Pons (tissue), 1 donor: ENCODE measurements around the gene DPP10.
A peak's percentile ranks its signal among the peaks of the same experiment; 100 is the strongest.

Source experiments
- DNase-seq: peaks from one replicate; pipeline ENCODE4 v3.0.0-alpha.2; 2016; ENCODE audit warnings: low spot score

Gene DPP10

DNA sequence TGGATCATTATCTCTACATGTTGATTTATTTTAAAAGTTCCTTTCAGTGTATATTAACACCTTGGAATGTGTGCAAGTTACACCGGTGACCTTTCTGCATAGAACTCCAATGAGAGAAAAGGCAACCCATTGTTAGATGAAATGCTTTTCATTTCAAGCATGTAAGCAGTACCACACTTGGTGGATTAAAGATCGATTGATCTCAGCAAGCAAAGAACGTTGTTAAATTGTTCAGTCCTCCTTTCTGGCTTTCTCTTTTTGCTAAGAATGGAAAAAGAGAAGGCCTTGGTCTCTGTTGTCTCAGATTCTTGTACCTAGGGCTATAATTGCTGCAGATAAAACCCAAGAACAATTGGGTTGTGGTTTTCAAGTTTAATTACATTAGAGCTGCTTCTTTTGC lies 843.0 kb downstream of the DPP10 start:
- no peak for DNase-seq

DNA sequence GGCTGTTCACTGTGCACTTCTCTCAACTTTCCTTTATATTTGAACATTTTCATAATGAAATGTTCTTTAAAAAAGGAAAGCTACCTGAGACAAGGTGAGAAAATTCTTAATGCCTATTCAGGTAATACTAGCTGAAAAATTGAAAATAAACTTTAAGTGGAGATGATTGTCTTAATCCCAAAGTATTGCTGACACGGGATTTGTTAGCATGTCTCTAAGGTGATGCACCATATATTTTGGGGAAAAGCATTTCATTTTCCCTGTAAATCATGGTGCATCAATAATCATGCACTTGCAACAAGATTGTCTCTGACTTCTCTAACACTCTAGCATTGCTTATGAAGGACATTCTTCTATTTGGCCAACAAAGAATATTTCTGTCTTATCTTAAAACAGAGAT lies 848.0 kb downstream of the DPP10 start:
- DNase-seq: no peak

- no peak for DNase-seq
Measured at GRCh38 chr2:115292742-115293141, 850.3 kb downstream of the DPP10 start.

DNA sequence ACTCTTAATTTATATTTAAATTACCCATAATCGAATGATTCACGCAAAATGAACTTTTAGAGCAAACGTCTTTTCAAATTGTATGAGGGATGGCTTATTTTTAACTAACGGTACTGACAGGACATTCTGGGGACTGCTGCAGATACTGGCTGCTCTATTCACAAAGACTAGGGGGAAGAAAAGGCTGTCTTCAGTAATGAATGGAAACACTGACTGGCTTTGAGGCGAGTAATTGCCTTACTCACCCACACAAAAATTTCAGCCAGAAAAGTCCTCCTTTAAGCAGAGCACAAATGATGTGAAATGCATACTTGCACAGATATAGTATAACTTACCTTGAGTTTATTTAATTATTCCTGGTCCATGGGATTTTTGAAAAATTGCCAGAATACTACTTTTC lies 852.6 kb downstream of the DPP10 start:
- DNase-seq: peak; percentile 63

- no peak for DNase-seq
Measured at GRCh38 chr2:115297056-115297455, 854.6 kb downstream of the DPP10 start.

- DNase-seq: no peak
Measured at GRCh38 chr2:115299199-115299598, 856.8 kb downstream of the DPP10 start.

DNA sequence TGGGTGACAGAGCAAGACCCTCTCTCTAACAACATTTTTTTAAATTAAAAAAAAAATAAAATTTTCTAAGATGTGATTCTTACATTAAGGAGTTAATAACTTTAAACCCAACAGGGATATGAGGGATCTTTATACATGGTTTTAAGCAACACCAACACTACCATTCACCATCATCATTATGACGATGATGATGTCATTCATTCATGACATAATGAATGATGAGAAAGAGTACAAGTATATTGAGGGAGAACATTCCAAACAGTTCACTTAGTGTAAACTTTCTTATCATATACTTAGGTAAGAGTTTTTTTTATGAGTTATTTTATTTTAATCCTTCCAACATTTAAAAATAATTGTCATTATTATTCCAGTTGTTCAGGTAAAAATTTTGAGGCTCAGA lies 863.3 kb downstream of the DPP10 start:
- no peak for DNase-seq

DNA sequence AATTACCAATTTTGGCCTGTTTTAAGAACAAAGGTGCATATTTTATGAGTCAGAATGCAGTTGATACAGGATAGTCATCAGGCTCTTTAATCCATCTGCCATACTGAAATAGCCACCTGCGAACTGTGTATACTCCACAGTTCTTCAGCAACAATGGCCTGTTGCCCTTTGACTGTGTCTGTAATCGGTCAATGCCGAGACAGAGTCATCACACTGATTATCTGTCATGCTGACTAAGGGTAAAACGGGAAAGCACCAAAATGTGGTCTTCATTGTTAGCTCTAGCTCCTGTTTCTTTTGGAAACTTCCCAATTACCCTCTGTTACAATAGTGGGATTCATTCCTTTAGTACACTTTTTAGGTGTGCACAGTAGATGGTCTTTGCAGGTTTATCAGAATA lies 871.7 kb downstream of the DPP10 start:
- DNase-seq: no peak

DNA sequence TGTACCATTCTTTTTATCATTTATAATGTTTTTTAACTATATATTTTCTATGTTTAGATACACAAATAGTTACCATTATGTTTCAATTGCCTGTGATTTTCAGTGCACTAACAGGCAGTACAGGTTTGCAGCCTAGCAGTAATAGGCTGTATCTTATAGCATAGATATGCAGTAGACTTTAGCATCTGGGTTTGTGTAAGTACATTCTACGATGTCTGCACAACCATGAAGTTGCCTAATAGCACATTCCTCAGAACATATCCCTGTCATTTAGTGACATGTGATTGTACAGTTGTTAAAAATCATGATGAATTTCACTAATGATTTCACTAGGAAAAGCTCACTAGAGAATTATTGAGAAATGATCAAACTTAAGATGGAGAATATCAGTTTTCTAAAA lies 884.6 kb downstream of the DPP10 start:
- no peak for DNase-seq

- DNase-seq: no peak
Measured at GRCh38 chr2:115359550-115359949, 917.1 kb downstream of the DPP10 start.

DNA sequence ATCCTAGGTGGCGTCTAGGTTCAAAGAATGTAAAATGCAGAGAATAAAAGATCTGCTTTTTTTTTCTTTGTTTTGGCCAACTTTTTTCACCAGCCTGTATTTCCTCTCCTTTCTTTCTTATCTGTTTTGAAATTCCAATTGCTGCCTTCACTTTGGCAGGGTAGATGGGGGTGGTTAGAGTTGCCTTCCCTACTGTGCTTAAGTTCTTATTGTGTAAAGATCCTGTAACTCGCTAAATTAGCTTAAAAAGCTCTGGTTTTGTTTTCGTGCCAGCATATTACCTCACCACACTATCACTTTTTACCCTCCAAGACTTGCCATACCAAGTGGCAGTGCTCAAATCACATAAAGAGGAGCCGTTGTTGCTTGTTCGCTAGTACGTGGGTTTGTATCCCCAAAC lies 921.7 kb downstream of the DPP10 start:
- no peak for DNase-seq

DNA sequence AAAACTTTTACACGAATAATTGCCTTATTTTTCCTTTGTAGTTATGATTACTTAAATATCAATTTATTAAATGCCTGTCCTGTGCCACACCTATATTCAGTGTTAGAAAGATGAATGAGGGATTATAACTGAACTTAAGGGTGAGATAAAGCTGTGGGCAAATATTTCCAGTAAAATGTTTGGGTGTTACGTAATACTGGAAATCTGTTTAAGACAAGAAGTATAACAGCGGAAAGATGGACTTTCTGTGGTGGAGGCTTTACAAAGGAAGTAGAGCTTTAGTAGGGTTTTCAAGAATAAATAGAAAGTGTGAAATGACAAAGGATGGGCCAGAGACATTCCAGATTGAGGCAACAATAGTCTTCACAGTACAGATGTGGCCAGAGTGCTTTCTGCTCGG lies 927.0 kb downstream of the DPP10 start:
- DNase-seq: no peak

- DNase-seq: no peak
Measured at GRCh38 chr2:115374981-115375380, 932.5 kb downstream of the DPP10 start.

DNA sequence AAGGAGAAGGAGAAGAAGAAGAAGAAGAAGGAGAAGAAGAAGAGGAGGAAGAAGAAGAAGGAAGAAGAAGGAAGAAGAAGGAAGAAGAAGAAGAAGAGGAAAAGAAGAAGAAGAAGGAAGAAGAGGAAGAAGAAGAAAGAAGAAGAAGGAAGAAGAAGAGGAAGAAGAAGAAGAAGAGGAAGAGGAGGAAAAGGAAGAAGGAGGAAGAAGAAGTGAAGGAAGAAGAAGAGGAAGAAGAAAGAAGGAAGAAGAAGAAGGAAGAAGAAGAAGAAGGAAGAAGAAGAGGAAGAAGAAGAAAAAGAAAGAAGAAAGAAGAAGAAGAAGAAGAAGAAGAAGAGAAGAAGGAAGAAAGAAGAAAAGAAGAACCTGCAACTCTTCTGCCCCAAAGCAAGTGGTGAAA lies 942.0 kb downstream of the DPP10 start:
- DNase-seq: no peak

DNA sequence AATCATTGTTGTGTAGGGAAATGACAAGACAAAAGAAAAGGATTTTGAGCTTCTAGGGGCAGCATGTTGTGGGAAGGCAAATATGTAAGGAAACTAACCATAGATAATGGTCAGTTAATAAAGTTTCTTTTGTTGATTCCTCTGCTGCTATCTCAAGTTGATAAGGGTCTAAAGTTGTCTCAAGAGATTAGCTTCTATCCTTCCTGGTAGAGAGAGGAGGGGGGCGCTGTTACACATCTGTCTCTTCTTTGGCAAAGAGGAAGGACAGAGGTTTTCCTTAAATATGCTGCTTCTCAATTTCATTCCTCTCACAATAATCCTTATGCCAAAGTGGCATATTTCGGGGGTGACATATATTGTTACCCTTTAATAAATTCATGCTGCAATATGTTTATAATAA lies 944.0 kb downstream of the DPP10 start:
- DNase-seq: no peak

GRCh38 chr2:115389024-115389423 lies 946.6 kb downstream of the DPP10 start:
- no peak for DNase-seq

DNA sequence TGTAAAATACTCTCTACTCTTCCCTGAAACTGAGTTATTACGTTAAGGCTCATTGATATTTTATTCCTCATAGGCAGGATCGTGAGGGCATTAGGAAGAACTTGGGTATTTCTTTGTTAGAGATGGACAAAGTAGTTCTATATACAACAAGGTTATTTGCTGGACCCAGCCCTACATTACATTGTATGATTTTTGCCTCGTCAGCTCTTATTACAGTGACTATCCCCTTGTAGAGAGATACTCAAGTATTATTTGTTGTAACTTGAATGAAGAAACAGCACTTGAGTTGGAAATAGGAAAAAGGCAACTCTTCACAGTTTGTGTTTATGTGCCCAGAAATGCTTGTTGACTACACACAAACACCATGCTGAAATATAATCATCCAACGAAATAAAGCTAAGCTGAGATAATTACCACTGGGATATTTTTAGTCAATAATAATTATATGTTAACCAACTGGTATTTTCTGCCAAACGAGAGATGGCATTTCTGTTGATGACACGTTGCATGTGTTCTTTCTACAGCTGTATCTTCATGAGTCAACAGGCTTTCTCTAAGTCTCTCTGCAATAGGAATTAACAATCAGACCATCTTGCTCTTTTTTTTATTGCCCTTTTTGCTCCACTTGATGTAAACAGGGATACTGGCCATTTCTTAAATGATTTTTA lies 947.6 kb downstream of the DPP10 start:
- DNase-seq: no peak

DNA sequence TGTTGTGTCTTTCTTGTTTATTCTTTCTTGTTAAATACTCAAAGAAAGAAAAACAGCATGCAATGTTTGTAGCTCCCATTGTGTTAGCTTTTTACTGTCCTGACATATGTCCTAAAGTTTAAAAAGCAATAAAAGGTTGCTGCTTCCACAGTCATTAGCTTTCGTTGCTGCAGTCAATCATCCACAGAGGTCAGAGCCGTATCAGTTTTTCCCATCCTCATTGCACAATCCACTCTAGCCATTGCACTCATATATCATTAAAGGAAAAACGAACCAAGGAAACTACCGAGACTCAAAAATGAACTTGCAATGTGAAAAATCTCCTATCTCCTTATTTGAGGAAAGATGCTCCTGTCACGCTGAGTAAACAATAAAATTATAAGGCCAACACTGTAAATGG lies 954.1 kb downstream of the DPP10 start:
- DNase-seq: no peak

GRCh38 chr2:115400940-115401339 lies 958.5 kb downstream of the DPP10 start:
- no peak for DNase-seq

GRCh38 chr2:115412501-115412900 lies 970.1 kb downstream of the DPP10 start:
- DNase-seq: no peak

GRCh38 chr2:115413791-115414190 lies 971.4 kb downstream of the DPP10 start:
- no peak for DNase-seq

GRCh38 chr2:115414466-115414865 lies 972.0 kb downstream of the DPP10 start:
- no peak for DNase-seq

DNA sequence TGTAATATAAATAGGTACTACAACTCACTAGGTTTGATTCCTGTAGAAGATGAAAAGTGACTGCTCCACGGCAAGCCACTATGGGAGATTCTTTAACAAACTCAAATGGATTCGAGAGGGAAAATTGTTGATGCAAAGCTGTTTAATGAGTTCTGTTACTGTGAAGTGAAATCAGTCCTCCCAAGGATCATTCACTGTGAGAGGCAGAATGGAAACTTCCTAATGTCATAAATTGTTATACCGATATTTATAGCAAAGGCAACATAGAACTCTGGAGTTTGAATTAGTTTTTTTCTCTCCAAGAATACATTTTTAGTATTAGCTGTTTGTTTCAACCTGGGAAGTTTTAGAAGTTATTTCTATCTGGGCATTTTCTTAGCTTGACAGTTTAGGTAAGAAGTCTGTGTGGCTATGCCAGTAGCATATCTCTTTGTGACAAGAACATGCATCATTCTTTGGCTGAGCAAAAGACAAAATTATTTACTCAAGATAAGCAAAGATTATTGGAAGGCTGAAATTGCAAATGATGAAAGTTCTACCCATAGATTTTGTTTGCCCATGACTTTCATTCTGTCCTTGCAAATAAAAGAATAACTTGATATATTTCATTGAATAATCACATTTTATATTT lies 979.7 kb downstream of the DPP10 start:
- no peak for DNase-seq

DNA sequence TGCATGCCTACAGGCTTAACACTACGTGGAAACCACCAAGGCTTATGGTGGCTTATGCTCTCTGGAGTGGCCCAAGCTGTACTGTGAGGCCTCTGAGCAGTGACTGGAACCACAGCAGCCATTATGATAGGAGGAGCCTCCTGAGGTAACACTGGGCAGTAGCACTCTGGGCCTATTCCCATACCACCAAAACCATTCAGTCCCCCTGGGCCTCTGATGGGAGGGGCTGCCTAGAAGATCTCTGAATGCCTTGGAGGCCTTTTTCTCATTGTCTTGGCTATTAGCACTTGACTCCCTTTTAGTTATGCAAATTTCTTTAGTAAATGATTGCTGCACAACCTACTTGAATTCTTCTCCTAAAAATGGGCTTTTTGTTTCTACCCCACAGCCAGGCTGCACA lies 985.0 kb downstream of the DPP10 start:
- DNase-seq: no peak
